NCI-H2107 treated with DMSO at 0.1 percent for 48 hours (cell line): Measurements from ENCODE around the gene ARPP21.

ENCODE experiments used
- DNase-seq: peaks from one replicate; lab custom pipeline; 2025; ENCODE audit not compliant: unreplicated experiment; lab: John Stamatoyannopoulos, UW

ARPP21 gene

GRCh38 chr3:35674451-35675109 lies 35.3 kb downstream of the ARPP21 start:
- no peak for DNase-seq

- DNase-seq, result no peak
Observed at GRCh38 chr3:35675206-35675605, 35.9 kb downstream of the ARPP21 start.

- DNase-seq, result no peak
Observed at GRCh38 chr3:35675621-35676020, 36.3 kb downstream of the ARPP21 start.

- DNase-seq, result no peak
Observed at GRCh38 chr3:35677797-35678196, 38.5 kb downstream of the ARPP21 start.

- DNase-seq, result no peak
Observed at GRCh38 chr3:35678643-35679161, 39.4 kb downstream of the ARPP21 start.

GRCh38 chr3:35679409-35680080 lies 40.2 kb downstream of the ARPP21 start:
- DNase-seq, result no peak

GRCh38 chr3:35680866-35681650 lies 41.7 kb downstream of the ARPP21 start:
- no peak for DNase-seq

- no peak for DNase-seq
Observed at GRCh38 chr3:35685153-35685552, 45.8 kb downstream of the ARPP21 start.

- DNase-seq, result no peak
Observed at GRCh38 chr3:35688826-35689225, 49.5 kb downstream of the ARPP21 start.

GRCh38 chr3:35690271-35690670 lies 50.9 kb downstream of the ARPP21 start:
- DNase-seq, result no peak

GRCh38 chr3:35705904-35706303 lies 66.6 kb downstream of the ARPP21 start:
- DNase-seq, result no peak

- DNase-seq, result no peak
Observed at GRCh38 chr3:35707904-35708303, 68.6 kb downstream of the ARPP21 start.

- DNase-seq, result no peak
Observed at GRCh38 chr3:35708394-35709271, 69.3 kb downstream of the ARPP21 start.

- DNase-seq, result no peak
Observed at GRCh38 chr3:35709691-35710090, 70.4 kb downstream of the ARPP21 start.

- no peak for DNase-seq
Observed at GRCh38 chr3:35710554-35710953, 71.2 kb downstream of the ARPP21 start.

GRCh38 chr3:35718921-35719320 lies 79.6 kb downstream of the ARPP21 start:
- no peak for DNase-seq

- DNase-seq, result no peak
Observed at GRCh38 chr3:35721628-35722027, 82.3 kb downstream of the ARPP21 start.

- no peak for DNase-seq
Observed at GRCh38 chr3:35722902-35723301, 83.6 kb downstream of the ARPP21 start.

GRCh38 chr3:35723480-35724097 lies 84.3 kb downstream of the ARPP21 start:
- DNase-seq, result no peak

GRCh38 chr3:35724106-35724505 lies 84.8 kb downstream of the ARPP21 start:
- DNase-seq, result peak; percentile 7
